Suppressor macrophage (primary cell): ENCODE data around the gene HPN.

Experiments
- DNase-seq, 4 experiments: peaks; one replicate each; pipeline ENCODE4 v3.0.0-alpha.2; 2020 to 2022

Gene HPN

DNA sequence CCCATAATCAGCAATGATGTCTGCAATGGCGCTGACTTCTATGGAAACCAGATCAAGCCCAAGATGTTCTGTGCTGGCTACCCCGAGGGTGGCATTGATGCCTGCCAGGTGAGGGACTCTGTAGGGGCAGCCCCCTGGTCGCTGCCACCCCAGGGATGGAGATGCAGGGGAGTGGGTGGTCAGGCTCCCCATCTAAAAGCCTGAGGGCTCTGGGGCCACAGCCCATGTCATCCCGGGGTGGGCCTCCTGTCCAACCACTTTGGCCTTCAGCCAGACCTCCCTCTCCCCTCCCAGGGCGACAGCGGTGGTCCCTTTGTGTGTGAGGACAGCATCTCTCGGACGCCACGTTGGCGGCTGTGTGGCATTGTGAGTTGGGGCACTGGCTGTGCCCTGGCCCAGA is 24.1 kb downstream of the HPN start:
- no peak for DNase-seq

DNA sequence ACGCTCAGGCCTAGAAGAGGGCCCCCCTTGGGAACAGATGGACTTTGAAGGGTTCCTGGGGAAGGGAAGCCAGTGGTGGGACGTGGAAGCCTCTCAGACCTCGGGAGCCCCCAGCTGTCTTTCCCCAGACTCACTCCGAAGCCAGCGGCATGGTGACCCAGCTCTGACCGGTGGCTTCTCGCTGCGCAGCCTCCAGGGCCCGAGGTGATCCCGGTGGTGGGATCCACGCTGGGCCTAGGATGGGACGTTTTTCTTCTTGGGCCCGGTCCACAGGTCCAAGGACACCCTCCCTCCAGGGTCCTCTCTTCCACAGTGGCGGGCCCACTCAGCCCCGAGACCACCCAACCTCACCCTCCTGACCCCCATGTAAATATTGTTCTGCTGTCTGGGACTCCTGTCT is 24.6 kb downstream of the HPN start:
- DNase-seq: no peak

DNA sequence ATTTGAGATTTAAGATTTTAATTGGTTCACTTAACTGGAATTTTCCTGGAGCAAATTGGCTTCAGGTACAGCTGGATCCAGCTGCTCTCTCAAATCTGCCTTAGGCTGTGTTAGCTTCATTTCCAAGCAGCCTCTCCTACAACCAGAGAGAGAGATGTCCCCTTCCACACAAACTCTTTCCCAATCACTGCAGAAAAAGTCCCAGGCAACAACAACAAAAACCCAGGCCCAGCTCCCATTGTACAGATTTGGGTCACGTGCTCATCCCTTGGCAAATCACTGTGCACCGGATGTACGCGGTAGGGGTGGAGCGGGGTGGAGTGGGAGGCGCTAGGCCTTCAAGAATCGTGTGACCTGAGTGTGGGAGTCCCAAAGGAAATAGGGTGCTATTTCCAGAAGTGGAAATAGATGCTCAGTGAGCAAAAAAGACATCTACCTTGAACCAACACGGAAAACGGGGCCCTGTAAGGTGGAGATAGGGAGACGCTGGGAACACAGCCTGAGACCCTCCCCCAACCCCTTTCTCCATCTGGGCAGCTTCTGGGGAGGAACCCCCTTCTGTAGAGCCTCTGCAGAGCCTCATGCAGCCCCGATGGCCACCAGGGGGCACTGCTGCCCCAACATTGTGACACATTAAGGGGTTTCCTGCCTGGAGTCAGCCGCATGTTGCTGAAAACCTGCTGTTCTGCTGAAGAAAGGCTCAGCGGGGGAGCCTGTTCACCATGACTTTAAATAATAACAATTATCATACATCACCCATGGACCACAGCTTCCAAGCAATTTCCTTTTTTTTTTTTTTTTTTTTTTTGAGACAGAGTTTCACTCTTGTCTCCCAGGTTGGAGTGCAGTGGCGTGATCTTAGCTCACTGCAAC is 25.4 kb downstream of the HPN start:
- peak; percentile 89 to 96 (median 92) for DNase-seq

DNA sequence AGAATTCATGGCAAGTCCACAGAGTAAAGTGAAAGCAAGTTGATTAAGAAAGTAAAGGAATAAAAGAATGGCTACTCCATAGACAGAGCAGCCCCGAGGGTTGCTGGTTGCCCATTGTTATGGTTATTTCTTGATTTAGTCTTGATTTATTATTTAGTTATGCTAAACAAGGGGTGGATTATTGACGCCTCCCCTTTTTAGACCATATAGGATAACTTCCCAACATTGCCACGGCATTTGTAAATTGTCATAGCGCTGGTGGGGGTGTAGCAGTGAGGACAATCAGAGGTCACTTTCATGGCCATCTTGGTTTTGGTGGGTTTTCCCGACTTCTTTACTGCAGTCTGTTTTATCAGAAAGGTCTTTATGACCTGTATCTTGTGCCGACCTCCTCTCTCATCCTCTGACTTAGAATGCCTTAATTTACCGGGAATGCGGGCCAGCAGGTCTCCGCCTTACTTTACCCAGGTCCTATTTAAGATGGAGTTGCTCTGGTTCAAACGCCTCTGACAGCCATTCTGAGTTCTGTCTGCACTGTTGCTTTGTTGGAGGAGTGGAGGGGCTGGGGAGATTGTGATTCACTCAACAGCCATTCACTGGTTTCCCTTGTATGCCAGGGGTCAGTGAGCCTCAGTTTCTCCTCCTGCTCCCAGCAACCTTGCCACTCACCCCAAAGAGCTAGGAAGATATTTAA is 27.6 kb downstream of the HPN start:
- no peak for DNase-seq

DNA sequence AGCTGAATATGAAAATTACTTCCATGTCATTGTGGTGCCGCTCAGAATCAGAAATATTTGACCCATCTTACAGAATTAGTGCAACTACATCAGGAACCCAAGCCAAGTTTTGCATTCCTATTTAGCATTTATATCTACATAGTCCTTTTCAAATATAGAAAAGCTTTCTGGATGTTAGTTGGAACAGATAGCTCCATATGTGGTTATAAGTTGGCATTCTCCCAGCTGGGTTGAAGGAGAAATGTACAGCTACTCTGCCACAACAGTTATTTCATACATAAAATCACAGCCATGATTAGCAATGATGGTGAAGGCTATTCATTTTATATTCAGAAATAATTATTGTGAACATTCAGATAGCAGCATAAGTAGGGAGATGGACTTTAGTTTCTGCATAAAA is 28.2 kb downstream of the HPN start:
- DNase-seq: no peak

DNA sequence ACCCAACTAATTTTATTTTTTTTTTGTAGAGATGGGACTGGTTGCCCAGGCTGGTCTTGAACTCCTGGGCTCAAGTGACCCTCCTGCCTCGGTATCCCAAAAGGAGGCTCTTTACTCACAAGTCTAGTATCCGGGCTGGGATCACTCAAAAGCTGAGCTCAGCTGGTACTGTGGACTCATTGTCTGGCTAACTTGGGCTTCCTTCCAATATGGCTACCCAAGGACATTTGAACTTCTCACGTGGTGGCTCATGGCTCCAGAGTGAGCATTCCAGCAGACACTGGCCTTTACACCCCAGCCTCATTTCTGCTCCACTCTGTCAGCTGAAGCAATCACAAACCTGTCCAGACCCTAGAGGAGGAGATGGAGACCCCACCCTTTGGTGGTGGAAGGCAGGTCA is 28.9 kb downstream of the HPN start:
- no peak for DNase-seq

DNA sequence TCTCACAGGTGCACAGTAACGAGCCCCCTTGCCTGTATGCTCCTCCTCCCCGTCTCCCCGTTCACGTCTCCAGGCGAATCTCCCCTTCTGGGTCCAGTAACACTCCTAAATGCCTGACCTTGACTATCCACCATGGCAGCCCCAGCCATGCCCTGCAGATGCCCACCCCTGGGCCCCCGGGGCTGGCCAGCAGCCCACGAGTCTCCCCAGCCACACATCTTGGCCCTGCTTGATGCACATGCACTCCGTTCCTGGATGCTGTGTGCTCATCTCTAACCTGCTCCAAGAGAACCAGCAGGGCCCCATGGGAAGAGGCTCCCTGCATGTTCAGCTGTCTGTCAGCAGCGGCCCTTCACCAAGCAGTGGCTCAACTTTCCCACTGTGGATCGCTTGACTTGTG is 32.0 kb downstream of the HPN start:
- DNase-seq: no peak

DNA sequence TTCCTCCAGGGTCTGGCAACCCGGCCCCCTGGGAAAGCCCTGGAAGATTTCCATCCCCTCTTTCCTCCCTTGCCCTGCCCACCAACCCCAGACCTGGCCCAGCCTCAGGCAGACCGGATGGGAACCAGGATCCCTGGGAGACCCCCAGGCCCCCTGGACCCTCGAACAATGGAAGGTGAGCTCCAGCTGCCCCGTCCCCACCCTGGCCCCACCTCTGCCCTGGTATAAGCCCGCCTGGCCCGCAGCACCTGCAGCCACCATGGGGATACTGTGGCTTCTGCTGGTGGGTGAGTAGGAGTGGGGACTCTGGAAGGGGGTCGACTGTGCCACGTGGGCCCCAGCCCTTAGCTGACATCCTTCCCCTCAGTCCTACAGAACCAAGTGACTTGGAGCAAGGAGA is 32.4 kb downstream of the HPN start:
- DNase-seq: no peak

DNA sequence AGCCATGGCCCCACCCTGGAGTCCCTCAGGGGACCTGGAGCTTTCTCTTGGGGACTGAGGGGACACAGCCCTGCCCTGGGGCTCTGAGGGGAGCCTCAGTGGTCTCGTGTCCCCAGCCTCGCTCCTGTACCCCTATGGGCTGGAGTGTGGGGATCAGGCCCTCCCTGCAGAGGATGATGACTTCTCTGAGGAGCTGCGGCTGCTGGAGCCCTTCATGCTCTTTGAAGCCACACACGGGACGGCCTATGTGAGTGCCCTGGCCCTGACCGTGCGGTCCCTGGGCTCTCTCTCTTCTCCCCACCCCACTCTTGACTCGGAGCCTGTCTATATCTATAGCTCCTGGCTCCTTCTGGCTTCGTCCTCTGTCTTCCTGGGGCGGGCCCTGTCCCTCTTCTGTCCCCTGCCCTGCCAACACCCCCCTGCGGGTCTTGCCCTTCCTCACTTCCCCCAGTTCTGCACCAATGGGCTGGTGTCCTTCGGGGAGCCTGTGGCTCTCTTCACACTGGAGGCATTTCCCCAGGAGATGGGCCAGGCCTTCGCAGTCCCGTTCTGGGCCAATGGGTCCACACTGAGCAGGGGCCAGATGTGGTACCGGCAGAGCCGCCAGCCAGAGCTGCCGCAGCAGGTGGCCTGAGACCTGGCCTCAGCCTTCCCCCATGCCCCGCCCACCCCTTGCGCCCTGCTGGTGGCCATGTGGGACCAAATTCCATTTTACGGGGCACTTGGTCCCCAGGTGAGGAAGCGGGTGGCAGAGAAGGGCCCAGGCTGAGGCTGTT is 33.1 kb downstream of the HPN start:
- DNase-seq: no peak

DNA sequence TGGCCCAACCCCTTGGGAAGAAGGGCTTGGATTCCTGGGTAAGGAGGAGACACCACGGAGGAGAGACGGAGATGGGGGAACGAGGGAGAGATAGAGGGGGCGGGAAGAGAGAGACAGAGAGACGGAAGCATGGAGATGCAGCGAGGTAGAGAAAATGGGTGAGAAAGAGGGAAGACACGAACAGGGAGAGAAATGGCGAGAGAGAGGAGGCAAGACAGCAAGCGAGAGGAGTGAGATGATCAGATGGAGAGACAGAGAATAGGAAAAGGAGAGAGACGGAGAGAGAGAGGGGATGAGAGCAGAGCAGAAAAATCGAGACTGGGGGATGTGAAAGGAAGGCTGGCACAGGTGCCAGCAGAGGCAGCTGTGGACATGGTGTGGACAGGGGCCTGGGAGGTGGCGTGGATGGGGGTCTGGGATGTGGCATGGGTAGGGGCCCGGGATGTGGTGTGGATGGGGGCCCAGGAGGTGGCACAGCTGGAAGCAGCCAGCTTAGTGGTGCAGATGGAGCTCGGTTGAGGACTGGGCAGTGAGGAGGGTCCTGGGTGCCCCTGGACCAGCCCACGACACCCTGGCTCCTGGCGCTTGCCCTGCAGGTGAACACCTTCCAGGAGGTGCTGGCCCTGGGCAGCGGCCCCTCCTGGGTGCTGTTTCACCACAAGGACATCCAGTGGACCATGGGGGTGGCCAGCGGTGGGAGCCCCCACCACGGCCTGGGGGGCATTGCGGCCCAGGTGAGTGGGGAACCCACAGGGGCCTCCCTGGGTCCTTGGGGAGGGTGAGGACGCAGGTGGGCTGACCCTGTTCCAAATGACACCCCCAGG is 33.9 kb downstream of the HPN start:
- no peak for DNase-seq

DNA sequence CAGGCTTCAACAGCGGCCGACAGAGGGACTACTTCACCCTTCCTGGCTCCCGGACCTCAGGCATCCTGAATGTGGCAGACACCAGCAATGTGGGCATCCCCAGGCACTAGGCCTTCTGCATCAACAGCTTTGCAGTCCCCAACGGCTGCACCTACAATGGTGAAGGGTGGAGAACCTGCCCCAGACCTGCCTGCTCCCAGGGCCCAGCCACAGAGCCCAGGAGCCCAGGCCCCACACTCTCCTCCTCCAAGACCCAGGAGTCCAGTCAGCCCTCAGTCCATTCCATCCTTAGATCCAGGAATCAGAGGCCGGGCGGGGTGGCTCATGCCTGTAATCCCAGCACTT is 34.5 kb downstream of the HPN start:
- DNase-seq: no peak

DNA sequence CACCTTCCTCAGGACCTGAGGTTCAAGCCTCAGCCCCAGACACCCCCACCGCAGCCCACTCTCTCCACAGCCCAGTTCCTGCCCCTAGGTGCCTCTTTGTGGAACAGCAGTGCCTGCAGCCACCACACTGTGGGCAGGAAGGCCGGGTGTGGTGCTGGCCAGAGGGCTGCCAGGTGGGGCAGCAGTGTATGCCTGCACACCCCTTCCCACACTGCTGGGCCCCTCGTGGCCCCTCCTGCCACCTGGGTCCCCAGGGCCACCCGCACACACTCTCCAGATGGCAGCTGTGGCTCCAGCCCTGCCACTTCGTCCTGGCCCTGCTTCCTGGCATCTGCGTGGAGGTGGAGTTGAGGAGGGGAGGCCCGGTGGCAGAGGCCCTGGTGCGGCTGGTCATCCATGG is 35.1 kb downstream of the HPN start:
- DNase-seq: no peak

DNA sequence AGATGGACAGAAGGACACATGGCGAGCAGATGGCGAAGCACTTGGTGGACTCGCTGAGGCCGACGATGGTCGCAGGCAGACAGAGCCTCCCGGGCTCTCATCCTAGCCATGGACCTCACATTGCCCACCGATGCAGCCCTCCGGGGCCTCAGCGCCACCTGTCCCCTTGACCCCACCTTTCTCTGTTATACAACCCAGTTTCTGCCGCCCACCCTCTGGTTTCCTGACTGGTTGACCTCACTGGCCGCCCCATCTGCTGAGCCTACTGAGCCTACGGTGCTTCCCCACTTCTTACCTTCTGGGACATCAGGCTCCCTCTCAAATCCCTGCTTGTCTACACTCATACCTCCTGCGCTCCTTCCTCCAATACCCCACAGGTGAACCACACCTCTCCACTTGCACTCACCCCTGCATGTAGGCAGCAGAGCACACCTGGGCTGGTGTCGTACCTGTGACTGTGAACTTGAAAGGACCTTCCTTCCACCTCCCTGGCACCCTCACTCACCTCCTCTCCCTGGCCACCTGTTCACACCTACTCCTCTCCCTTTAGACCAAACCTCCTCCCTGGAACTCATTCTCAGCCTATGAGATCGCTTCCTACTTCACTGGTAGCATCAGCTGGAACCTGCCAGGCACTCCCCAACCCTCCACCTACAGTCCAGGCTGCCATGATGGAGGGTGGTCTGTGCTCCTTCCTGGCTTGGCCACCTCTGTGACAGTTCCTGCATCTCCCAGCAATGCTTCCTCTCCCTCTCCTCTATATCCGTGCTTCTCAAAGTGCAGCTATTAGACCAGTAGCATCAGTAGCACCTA is 36.1 kb downstream of the HPN start:
- no peak for DNase-seq

DNA sequence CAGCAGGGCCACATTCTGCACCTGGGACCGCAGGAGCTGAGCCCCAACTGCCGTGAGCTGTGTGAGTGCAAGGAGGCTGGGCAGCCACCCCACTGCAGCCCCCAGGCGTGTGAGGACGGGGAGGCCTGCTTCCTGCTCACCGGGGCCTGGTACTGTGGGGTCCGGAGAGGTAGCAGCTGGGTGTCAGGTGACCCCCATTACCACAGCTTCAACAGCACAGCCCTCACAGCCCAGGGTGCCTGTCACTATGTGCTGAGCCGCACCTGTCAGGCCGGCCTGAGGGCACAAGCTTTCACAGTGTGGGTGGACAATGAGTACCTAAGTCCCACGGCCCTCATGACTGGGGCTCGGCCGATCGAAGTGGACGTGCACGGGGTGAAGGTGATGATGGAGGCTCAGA is 38.3 kb downstream of the HPN start:
- no peak for DNase-seq

DNA sequence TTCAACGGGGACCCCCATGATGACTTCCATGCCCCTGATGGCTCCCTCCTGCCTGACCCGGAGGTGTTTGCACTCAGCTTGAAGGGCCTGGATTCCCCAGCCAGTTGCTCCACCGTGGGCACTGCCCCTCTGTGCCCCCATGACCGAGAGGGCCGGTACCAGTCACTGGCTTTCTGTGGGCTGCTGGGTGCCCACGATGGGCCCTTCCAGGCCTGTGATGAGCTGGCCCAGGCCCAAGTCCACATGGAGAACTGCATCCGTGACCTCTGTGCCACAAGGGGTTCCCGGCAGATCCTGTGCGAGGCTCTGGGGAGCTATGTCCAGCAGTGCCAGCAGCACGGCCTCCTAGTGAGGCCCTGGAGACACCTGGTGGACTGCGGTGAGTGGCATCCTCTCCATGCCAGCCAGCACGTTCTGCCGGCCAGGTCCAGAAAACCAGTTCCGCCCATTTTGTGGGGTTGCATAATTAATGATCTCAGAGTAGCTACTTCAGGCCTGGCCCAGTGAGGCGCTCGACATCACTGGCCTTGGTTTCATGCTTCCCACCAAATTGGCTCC is 39.2 kb downstream of the HPN start:
- DNase-seq: no peak

DNA sequence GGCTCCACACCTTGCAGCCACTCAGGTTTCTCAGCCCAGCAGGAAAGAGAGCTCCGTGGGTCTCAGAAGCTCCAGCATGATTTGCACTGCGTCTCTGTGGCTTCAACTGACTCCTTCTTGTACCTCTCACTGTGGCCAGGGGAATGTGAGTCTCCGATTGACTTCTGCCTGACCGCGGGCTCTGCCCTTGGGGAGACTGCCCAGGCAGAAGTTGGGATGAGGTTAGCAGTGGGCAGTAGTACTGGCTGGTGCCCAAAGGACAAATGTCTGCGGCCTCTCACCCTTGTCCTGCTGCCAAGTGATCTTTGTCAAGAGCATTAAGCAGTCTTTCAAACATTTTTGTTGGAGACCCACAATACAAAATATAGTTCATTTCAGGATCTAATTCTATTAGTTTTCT is 39.7 kb downstream of the HPN start:
- no peak for DNase-seq

DNA sequence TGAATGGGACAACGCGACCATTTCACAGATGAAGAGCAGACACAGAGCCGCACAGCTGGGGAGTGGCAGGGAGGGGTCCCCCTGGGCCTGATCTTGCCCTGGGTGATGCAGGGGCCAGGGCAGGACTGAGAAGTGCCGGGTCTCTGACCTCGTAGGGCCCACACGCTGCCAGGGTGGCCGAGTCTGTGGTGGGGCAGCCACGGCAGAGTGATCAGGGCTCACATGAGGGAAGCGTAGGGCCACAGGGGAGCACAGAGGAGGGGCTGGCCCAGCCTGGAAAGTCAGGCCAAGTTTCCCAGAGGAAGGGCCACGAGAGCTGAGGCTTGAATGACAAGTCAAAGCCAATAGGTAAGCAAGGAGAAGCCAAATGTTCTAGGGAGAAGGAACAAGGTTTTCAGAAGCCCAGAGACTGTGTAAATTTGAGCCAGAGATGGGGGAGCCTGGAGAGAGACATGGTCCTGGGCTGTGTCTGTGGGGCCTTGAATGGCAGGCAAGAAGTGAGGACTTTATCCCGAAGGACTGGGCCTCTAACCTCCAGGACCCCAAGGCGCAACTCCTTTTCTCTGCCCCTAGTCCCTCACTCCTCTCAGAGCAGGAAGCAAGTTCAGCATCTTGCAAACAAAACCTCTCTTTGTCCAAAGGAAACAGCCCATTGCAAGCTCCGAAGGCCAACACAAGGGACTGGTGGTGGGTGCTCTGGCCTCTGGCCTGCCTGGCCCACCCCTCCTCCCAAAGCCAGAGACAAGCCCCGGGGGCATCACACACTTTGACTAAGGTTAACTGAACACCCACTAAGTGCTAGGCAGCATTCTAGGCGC is 42.4 kb downstream of the HPN start:
- DNase-seq: no peak

DNA sequence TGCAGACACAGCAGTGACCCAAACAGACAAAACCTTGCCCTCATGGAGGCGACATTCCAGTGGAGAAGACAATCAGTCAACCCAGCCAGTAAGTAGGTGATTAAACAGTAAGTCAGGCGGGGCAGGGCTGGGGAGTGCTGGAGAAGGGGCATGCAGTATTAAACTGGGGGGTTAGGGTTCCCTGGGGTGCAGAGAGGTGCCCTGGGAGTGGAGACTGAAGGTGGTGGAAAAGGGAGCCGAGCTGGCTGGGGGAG is 42.9 kb downstream of the HPN start:
- no peak for DNase-seq

DNA sequence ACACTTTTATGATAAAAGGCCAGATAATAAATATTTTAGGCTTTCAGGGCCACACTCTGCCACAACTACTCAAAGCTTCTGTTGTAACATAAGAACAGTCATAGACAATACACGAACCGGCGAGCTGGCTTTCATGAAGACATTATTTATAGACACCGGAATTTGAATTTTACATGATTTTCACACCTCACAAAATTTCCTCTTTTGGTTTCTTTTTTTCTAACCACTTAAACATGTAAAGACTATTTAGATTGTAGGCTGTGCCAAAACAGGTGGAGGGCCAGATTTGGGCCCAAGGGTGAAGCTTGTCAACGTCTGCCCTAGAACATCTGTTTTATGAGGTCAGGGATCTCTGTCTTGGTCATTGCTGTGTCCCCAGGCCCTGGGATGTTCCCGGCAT is 44.4 kb downstream of the HPN start:
- DNase-seq: no peak

DNA sequence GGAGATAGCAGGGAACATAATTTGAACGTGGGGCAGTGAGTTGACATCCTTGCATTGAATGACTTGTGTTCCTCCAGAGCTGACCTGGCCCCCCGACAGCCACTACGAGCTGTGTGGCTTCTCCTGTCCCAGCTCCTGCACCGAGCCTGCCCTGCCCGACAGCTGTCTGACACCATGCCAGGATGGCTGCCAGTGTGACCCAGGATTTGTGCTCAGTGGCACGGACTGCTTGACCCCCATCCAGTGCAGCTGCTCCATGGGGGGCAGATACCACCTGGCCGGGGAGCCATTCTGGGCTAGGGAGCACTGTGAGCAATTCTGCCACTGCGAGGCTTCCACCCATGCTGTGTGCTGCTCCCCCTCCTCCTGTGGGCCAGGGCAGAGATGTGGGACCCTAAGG is 44.9 kb downstream of the HPN start:
- DNase-seq: no peak

DNA sequence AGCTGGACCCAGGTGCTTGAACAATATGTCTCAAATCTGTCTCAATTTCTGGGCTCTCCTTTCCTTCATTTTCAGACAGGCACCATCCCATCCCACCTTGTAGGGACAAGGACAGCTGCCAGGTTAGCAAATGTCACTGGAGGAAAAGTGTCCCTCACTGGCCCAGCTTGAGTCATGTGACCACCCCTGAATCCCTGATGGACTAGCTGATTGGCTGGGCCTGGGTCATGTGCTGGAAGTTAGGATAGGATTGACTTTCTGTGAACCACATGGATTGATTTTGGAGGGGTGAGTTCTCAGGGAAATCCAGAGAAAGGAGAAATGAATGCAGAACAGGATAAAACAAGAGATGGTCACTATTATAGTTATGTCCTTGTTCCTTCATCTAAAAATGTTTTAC is 45.9 kb downstream of the HPN start:
- no peak for DNase-seq
